Mesenteric fat pad (tissue), 1 donor: ENCODE data around the gene KCNN4. TPM values are rescaled to one million over a fixed set of nuclear protein-coding genes. Genes with fewer than 3 reads are reported as not detected.

Source experiments
- DNase-seq: peaks from one replicate; pipeline ENCODE4 v3.0.0-alpha.2; 2020; ENCODE audit warnings: low spot score
- total RNA-seq: library from RNA; stranded (reverse); fragmentation: NEBNext Ultra II Directional; extraction: Animal tissue kit (Norgen Biotek cat#: 25700); gene quantifications from one replicate; pipeline ENCODE4 v1.2.1, GENCODE V29; 2021
- donor health status: DM: yes; HTN: yes; CAD: no.

The KCNN4 gene
- total RNA-seq, 1 donor from 2014 or later = 3.1 TPM

DNA sequence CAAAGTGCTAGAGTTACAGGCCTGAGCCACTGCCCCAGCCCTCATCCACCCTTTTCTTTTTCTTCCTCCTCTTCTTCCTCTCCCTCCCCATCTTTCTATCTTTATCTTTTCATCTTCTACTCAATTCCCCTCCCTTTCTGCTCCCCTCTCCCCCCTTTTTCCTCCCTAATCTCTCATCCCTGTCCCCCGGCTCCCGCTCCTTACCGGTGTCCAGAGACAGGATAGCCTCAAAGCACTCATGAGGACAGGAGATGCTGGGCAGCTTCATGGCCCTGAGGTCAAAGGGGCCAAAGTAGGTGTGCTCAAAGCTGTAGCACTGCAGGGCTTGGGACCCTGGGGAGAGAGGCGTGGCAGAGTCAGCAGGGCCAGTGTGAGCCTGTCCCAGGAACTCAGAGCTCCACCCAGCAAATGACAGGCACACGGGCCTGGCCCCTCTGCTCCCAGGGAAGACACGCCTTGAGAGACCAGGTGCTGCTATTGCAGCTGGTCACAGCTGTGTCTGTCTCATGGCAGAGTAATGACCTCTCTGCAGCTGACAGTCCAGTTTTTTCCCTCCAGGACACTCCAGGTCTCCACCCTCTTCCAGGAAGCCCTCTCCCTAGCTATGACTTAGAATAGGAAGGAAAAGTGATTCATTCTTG, 18.8 kb upstream of the KCNN4 start:
- DNase-seq = no peak

DNA sequence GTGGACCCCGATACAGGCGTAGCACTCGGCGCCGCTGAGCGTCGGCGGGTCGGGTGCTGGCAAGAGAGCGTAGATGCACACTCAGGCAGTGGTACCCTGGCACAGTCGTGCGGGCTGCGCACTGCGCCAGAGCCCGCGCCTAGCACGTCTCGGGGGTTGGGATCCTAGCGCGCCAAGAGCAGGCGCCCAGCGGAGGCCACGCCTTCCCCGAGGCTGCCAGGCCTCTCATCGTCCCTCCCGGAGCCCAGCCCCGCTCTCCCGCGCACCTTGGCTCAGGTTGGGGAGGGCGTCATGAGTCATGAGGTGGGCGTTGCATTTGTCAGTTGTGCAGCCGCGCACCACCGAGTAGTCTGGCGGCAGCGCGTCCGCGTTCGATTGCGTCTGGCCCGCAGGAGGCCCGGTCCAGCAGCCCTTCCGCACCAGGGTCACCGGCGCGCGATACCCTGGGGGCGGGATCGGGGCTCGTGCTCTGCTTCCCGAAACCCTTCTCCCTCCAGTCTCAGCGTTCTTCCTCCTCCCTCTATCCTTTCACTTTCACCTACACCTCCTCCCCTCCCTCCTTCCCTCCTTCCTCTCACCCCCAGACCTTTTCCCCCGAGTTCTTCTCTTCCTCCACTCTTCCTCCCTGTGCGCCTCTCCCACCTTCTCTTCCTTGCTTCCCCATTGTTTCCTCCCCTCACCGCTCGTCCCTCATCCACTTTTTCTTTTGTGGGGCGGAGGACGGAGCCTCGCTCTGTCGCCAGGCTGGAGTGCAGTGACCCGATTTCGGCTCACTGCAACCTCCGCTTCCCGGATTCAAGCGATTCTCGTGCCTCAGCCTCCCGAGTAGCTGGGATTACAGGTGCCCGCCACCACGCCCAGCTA, 18.0 kb upstream of the KCNN4 start:
- DNase-seq = no peak

DNA sequence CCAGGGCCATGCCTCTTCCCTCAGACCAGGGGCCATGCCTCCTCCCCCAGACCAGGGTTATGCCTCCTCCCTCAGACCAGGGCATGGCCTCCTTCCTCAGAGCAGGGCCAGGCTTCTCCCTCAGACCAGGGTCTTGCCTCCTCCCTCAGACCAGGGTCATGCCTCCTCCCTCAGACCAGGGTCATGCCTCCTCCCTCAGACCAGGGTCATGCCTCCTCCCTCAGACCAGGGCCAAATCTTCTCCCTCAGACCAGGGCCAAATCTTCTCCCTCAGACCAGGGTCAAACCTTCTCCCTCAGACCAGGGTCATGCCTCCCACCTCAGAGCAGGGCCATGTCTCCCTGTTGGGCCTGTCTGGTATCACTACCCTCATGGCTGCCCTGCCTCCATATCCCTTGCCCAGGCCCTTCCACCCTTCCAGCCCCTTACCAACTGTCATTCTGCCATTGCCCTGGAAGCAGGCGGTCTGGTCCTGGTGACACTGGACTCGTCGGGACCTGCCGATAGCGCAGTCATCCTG, 17.3 kb upstream of the KCNN4 start:
- DNase-seq = peak; percentile 71

DNA sequence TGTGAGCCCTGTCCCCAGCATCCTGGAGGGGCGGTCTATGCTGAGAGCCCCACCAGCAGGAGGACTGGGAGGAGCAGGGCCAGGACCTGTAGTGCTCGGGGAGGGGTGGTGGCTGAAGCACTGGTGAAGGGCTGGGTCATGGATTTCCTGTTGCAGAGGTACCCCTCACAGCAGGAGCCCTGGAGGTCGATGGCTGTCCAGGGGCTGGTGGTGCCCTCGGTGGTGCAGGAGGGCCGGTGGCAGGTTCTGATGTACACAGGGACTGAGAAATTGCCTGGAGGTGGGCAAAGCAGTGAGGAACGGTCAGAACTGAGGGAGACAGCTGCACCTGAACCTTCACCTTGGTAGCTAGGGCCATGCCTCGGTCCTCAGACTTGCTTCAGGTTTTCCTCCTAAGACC, 16.8 kb upstream of the KCNN4 start:
- DNase-seq = peak; percentile 73

DNA sequence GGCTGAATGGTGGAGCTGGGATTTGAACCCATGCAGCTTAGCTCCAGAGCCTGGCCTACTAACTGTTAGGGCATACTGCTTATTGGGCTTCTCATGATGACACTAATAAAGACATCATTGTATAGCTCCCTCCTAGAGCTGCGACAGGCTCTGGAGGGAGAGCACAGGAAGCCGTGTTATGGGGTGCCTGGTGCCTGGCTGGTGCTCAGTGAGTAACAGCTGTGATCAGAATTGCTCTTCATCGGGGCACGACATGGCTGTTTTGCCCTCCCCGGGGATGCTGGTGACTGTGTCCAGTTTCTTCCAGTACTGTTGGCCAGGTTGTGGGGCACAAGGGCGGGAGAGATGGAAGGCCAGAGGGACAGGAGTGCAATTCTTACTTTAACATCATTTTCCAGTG, 16.3 kb upstream of the KCNN4 start:
- peak; percentile 73 for DNase-seq

DNA sequence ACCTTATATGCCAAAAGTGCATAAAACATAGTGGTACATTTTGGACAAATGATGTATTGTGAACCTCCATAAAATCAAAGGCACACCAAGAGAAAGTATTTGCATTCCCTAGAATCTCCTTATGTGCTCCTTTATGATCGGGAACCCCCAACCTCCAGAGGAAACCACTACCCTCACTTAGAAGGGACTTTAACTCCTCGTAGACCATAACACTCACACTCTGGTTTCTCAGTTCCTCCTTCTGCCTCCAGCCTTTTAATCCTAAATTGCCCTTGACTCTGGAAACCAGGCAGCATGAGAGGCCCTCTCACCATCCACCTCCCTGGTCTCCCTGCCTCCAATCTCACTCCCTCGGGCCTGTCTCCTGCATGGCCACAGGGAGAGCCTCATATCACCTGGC, 9.8 kb upstream of the KCNN4 start:
- no peak for DNase-seq

DNA sequence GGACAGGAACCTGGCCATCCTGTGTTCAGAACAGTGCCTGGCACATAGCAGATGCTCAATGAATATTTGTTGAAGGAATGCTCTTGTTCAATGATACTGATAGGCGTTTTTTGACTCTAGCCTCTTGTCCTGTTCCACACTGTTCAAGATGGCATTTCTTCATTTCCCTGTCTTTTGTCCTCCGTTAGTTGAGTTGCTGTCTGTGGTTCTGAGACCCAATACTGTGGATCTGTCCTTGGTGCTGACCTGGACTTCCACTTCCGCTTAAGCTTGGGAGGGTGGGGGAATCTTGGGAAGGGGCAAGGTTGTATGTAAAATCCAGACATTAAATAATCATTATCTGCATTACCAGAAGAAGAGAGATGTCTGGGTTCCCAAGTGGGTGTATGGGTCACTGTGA, 8.3 kb upstream of the KCNN4 start:
- DNase-seq = no peak

DNA sequence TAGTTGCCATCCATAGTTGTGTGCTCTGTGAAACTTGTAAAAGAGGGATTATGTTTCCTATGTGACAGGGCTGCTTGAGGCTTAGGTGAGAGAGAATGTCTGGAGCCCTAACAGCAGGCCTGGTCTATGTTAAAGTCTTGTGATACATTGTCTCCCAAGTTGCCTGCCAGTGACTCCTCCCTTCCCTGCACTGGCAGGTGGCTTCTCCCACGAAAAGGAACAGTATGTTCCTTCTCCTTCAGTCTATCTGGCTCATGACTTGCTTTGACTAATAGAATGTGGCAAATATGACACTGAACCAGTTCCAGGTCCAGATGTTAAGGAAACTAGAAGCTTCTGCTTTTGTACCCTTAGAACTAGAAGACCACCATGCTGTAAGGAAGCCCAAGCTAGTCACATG, 5.9 kb upstream of the KCNN4 start:
- no peak for DNase-seq

DNA sequence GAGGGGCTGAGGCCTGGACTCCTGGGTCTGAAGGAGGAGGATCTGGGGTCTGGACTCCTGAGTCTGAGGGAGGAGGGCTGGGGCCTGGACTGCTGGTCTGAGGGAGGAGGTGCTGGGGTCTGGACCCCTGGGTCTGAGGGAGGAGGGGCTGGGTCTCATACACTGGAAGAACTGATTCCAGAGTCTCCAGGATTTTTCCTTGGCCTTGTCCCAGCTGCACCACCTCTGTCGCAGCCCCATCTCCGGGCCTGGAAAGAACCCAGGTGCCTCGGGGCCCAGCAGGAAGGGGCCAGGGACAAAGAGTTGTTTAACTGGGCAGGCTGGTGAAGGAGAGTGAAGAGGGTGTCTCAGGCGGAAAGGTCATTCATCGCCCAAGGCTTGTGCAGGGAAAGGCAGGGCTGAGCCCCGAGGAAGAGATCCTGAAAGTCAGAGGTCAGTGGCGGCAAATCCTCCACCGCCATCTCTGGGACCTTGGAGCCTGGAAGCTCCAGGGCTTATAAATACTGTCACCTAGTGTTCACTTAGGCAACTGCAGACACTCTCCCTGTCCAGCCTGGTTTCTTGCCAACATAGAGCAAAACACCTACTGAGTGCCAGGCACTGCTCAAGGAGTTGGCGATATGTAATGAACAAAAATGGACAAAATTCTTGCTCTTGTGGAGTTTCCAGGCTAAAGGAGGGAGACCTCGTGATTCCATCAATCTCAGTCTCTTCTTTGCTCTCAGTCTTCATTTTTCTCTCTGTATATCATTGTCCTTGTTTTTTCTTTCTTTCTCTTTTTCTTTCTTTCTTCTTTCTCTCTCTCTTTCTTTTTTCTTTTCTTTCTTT, 4.4 kb upstream of the KCNN4 start:
- no peak for DNase-seq

DNA sequence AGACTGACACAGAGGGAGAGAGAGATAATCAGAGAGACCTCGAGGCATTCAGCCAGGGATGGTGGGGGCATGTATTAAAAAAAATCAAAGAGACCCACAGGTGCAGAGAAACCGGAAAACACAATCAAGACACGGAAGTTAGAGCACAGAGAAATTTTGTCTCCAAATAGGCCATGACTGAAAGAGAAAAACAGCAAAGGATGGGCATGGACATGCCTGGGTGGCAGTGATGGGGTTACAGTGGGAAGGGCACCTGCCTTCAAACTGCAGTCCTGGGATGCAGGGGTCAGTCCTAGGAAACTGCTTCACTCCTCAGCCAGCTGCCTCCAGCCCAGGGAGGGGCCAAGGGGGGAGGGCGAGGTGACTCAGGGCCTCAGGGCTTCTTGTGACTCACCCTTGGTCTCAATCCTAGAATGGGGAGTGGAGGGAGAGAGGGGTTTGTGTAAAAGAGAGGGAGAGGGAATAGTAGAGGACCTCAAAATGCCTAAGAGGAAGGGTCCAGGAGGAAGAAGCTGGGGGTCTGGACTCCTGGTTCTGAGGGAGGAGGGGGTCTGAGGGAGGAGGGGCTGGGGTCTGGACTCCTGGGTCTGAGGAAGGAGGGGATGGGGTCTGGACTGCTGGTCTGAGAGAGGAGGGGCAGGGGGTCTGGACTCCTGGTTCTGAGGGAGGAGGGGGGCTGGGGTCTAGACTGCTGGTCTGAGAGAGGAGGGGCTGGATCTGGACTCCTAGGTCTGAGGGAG, 3.6 kb upstream of the KCNN4 start:
- no peak for DNase-seq

DNA sequence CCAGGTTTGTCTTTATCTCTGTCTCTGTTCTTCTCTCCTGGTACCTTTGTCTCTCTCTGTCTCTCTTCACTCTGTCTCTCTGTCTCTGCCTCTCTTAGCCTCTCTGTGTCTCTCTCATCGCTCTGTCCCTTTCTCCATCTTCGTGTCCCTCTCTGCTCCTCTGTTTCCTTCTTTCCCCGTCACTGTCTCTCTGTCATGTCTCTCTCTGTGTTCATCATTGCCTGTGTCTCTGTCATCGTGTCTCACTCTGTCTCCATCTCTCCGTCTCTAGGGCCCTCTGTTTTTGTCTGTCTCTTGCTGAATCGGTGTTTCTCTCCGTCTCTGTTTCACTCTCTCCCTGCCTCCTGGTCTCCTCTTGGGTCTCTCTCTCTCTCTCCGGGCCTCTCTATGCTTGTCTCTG, 2.9 kb upstream of the KCNN4 start:
- no peak for DNase-seq

DNA sequence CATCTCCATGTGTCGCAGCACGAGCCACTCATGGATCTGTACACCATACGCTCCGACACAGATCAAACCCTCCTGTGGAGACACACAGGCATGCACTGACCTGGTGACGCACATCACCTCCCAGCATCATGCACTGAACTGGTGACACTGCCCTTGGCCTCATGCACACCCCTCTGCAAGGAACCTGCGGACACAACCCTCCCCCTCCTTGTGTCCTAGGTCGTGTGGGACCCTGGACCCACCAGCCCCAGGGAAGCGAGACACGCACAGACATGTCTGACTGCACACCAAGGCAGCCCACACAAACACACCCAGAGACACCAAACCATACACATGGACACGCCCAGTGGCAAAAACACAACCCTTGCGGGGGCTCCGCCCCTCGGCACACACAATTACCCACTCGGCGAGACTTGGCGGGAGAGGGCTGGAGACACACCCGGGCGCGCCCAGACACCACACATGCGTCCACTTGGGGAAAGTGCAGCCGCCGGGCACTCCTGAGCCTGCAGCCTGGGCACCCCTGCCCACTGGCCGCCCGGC, 2.0 kb upstream of the KCNN4 start:
- DNase-seq = no peak

DNA sequence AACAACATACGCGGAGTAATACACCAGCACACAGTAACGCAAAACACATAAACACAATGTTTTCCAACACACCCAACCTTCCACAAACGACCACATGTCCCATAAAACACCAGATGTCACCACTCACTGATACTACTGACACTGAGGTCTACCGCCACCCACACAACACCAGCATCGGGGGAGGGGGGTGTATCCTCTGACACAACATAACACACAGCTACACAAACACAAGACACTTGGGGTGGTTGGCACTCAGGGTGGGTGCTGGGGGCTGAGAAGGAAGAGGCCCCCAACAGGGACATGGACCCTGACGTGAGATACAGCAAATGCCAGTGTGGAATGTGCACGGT, 1.5 kb upstream of the KCNN4 start:
- no peak for DNase-seq

DNA sequence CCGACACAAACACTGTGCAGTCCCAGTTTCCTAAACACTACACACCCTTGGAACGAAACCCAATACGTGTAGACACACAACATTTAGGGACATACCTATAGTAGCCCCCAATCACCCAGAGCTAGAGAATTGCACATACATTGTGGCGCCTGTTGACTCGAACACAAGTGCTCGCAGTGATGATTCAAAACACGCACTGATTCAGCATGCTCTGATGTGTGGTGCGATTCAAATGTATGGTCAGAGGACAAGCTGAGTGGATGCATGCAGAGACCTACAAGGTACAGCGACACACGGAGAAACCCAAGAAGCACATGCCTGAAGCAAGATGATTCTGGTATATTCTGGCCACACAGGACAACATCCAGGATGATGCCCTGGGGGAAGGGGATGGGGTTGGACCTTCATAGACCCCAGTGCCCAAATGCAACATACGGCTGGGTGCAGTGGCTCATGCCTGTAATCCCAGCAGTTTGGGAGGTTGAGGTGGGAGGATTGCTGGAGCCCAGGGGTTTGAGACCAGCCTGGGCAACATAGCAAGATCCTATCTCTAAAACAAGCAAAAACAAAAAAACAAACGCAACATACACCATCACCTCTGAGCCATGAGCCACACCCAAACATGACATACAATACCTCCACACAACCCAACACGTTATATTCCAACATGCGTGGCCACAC, 997 bp upstream of the KCNN4 start:
- DNase-seq = no peak

DNA sequence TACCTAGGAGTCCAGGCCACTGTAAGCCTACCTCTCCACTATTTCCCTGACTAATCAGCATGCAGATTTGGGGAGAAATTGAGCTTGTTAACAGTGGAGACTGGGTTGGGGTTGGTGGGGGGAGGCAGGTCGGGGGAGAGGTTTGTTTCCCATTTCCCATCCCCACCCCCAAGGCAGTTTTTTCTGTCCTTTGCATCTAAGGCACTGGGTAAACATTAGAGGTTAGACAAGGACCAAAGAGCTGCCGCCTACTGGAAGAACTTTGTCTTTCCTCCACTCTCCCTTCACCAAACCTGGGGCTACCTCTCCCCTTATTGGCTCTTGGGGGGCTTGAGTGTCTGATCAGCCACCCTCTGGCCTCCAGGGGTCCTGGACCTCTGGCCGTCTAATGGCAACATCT, 953 bp downstream of the KCNN4 start:
- no peak for DNase-seq

DNA sequence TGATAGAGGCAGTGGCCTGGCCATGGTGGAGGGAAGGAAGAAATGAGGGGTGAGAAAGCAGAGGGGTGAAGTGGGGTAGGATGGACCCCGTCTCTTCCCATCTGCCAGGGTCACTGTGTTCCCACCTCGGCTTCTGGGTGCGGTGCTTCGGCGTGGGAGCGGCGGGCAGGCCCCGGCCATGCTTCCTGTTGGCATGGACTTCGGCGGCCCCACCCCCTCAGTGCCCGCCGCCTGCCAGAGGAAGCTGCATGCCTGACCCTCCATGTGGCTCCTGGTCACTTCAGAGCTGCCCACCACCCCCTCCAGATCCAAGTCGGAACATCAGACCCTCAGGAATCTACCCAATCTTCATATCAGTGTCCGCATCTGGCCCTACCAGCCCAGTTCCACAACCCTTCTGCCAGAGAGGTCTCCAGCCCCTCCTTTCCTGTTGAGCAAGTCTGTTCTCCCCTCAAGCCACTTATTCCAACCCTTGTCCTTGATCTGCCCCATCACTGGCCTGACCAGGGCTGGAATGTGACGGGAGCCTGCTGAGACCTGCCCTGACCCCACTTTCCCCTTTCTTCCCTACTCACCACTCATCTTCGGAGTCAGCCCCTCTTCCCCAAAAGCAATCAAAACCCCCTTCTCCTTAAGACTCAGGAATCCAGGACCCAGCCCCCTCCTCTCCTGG, 1.5 kb downstream of the KCNN4 start:
- no peak for DNase-seq

DNA sequence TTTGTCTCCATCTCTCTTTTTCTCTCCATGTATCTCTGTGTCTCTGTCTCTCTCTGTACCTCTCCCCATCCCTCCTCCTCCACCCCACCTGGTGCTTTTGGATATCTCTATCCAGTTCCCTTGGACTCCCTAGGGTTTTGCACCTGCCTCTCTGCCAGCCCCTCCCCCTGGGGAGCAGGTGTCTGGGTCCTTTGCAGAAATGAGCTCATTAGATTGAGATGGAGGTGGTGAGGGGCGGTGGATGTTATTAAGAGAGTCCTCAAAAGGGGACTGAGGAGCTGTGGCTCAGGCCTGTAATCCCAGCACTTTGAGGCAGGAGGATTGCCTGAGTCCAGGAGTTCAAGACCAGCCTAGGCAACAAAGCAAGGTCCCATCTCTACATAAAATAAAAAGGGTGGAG, 2.1 kb downstream of the KCNN4 start:
- DNase-seq = no peak

DNA sequence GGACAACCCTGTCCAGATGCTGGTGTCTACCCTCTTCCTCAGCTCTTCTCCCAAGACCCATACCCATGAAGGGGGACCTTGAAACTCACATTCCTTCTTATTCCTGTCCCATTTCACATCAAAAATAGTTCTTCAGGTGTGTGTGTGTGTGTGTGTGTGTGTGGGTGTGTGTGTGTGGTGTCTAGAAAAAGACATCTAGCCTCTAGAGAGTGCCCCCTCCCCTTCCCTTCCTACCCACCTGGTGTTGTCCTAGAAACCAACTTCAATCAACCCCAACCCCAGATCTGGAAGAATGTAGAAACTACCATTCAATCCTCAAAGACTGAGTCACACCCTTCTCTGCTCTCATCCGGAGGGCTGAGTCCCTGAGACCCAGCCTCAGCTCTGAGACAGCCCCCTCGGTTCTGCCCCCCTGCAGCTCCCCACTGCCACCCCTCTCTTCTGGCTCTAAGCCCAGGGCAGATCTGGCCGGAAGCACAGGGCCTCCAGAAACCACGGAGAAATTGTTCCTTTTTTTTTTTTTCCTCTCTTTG, 3.5 kb downstream of the KCNN4 start:
- no peak for DNase-seq

DNA sequence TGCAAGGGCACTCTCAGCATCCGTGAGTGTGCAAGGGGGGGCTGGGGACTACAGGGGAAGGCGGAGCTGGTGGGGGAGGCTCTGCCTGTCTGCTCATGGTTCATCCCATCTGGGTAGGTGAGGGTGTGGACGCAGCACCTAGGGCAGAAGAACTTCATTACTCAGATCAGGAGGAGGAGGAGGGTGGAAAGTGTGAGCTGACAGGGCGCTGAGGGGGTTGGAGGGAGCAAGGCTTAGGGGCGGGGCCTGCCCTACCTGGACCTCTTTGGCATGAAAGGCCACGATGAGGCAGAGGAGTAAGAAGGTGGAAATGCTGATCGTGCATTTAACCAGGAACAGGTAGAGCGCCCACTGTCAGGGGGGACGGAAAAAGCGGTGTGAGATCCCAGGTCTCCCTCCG, 4.5 kb downstream of the KCNN4 start:
- DNase-seq = no peak
